Adrenal gland (tissue), 5 donors: ENCODE results near the gene TPM2.

Experiments used
- POLR2A ChIP-seq, 2 donors: fragments of 450-650 bp; IDR thresholded peaks; one replicate each; pipeline ENCODE4 v1.6.1; 2017; ENCODE audit warnings: antibody characterized with exemption in 2 of 2, mild to moderate bottlenecking in 2 of 2, moderate library complexity in 1 of 2
- TF ChIP-seq, protein P1 (sequence below), 6 experiments: fragments of 450-650 bp in 4 of 6; fragments of 200-600 bp in 2 of 6; sonication (generic) in 1 of 6; IDR thresholded peaks; 1 replicate in 5 of 6; 2 replicates in 1 of 6; pipeline versions ENCODE4 v1.5.1 to v1.8.0; 2016 to 2021; ENCODE audit warnings: antibody characterized with exemption in 6 of 6, mild to moderate bottlenecking in 2 of 6, moderate library complexity in 1 of 6
- donor health status: DM: no; HTN: no; CAD: no.

DNA sequence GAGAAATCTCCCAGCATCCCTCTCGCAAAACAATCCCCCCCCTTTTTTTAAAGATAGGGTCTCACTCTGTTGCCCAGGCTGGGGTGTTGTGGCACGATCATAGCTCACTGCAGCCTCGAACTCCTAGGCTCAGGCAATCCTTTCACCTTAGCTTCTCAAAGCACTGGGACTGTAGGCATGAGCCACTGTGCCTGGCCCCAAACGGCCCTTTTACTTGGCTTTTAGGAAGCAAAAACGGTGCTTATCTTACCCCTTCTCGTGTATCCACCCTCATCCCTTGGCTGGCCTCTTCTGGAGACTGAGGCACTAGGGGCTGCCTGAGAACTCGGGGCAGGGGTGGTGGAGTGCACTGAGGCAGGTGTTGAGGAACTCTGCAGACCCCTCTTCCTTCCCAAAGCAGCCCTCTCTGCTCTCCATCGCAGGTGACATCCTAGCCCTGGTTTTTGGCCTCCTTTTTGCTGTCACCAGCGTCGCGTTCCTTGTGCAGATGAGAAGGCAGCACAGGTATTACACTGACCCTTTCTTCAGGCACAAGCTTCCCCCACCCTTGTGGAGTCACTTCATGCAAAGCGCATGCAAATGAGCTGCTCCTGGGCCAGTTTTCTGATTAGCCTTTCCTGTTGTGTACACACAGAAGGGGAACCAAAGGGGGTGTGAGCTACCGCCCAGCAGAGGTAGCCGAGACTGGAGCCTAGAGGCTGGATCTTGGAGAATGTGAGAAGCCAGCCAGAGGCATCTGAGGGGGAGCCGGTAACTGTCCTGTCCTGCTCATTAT lies 9.2 kb downstream of the TPM2 start:
- TF ChIP-seq, protein P1, sequence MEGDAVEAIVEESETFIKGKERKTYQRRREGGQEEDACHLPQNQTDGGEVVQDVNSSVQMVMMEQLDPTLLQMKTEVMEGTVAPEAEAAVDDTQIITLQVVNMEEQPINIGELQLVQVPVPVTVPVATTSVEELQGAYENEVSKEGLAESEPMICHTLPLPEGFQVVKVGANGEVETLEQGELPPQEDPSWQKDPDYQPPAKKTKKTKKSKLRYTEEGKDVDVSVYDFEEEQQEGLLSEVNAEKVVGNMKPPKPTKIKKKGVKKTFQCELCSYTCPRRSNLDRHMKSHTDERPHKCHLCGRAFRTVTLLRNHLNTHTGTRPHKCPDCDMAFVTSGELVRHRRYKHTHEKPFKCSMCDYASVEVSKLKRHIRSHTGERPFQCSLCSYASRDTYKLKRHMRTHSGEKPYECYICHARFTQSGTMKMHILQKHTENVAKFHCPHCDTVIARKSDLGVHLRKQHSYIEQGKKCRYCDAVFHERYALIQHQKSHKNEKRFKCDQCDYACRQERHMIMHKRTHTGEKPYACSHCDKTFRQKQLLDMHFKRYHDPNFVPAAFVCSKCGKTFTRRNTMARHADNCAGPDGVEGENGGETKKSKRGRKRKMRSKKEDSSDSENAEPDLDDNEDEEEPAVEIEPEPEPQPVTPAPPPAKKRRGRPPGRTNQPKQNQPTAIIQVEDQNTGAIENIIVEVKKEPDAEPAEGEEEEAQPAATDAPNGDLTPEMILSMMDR (IDR thresholded peaks at IDR 0.05): no peak
- no peak for TF ChIP-seq POLR2A (IDR thresholded peaks at IDR 0.05)
